GM12864 (cell line): ENCODE data around the gene RCAN1.
"Not testable (repeated sequence)": the region's sequence is repeated elsewhere in the genome, so short reads cannot be mapped to it uniquely, and the experiment has no call there.

Experiments used
- DNase-seq: peaks from one replicate; pipeline ENCODE4 v3.0.0-alpha.2; 2011; ENCODE audit warnings: low read depth
- H3K4me3 ChIP-seq: 2 replicates; pipeline ENCODE4 v1.5.1; 2011; ENCODE audit warnings: mild to moderate bottlenecking, low read depth, low read length, control low read depth
- TF ChIP-seq, protein P1 (sequence below): IDR thresholded peaks from 2 replicates; pipeline ENCODE4 v1.5.1; 2011; ENCODE audit warnings: low read depth, mild to moderate bottlenecking, moderate library complexity, low read length, control low read depth, inconsistent platforms; ENCODE audit errors: missing control alignments

Gene RCAN1

GRCh38 chr21:34613679-34614627 is 960 bp downstream of the RCAN1 start:
- TF ChIP-seq, protein P1, sequence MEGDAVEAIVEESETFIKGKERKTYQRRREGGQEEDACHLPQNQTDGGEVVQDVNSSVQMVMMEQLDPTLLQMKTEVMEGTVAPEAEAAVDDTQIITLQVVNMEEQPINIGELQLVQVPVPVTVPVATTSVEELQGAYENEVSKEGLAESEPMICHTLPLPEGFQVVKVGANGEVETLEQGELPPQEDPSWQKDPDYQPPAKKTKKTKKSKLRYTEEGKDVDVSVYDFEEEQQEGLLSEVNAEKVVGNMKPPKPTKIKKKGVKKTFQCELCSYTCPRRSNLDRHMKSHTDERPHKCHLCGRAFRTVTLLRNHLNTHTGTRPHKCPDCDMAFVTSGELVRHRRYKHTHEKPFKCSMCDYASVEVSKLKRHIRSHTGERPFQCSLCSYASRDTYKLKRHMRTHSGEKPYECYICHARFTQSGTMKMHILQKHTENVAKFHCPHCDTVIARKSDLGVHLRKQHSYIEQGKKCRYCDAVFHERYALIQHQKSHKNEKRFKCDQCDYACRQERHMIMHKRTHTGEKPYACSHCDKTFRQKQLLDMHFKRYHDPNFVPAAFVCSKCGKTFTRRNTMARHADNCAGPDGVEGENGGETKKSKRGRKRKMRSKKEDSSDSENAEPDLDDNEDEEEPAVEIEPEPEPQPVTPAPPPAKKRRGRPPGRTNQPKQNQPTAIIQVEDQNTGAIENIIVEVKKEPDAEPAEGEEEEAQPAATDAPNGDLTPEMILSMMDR: no peak
- DNase-seq: no peak

GRCh38 chr21:34612557-34612956 is 2.4 kb downstream of the RCAN1 start:
- DNase-seq: no peak
- H3K4me3 ChIP-seq: no peak overlapping the region
- TF ChIP-seq, protein P1: no peak

More at GRCh38 chr21:34613679-34614627, 960 bp downstream of the RCAN1 start:
- peak overlapping the region; percentile 76 for H3K4me3 ChIP-seq

GRCh38 chr21:34612056-34612455 is 2.9 kb downstream of the RCAN1 start:
- no peak overlapping the region for H3K4me3 ChIP-seq
- TF ChIP-seq, protein P1: no peak
- DNase-seq: no peak

- TF ChIP-seq, protein P1: no peak
- H3K4me3 ChIP-seq: no peak overlapping the region
- no peak for DNase-seq
These were observed 3.4 kb downstream of the RCAN1 start for GRCh38 chr21:34611528-34611927.

- TF ChIP-seq, protein P1: no peak
These were observed 4.9 kb downstream of the RCAN1 start for GRCh38 chr21:34609933-34610549.

DNA sequence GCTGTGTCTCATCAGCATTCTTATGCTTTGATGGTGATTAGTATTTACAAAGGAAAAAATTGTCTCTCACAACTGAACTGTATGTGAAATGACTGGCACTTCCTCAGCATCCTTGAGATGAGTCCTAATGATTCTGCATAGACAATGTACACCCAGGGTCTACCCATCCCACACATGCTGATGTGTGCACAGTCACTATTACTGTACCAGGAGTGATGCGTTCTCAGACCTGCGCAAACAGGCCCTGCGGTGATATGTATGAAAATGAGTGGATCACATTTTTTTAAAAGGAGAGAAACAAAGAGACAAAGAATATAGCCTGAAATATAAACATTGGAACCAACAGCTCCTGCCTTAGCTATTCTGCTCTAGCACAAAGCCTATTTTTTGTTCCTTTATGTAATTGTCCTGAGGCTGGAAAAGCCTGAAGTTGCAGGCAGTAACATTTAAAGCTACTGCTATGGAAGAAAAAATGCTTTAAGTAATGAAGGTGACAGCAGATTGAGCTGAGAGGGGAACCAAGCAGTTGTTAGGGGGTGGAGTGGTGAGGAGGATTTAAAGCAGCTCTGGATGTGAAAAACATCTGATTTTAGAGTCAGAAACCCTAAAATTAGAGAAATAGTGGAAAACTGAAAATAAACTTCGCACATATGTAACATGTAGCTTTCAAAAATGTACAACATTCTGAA is 5.5 kb downstream of the RCAN1 start:
- DNase-seq: no peak
- TF ChIP-seq, protein P1: no peak

More at GRCh38 chr21:34609933-34610549, 4.9 kb downstream of the RCAN1 start:
- DNase-seq: no peak
- H3K4me3 ChIP-seq: no peak overlapping the region

DNA sequence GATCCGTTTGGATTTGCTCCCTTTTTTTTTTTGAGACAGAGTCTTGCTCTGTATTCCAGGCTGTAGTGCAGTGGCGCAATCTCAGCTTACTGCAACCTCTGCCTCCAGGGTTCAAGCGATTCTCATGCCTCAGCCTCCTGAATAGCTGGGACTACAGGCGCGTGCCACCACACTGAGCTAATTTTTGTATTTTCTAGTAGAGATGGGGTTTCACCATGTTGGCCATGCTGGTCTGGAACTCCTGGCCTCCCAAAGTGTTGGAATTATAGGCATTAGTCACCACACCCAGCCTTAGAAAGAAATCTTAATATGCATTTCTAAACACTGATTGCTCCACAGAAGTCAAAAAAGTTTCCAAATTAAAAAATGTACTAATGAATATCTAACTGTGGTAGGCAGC is 7.5 kb downstream of the RCAN1 start:
- DNase-seq, H3K4me3 ChIP-seq: not testable (repeated sequence)

More for the DNA sequence above, 5.5 kb downstream of the RCAN1 start:
- H3K4me3 ChIP-seq: no peak overlapping the region
